Gastrocnemius medialis (tissue), 4 donors: Measurements from ENCODE around the gene ONECUT3. TPM values are rescaled to one million over a fixed set of nuclear protein-coding genes. Genes with fewer than 3 reads are reported as not detected.

Experiments used
- ATAC-seq, 2 donors: fragments of 150-250 bp; one replicate each; pipeline ENCODE4 v1.9.1; 2016
- DNase-seq, 2 donors: peaks; one replicate each; pipeline ENCODE4 v3.0.0-alpha.2; 2019
- H3K27ac ChIP-seq, 4 donors: fragments of 200-600 bp; sonication (generic); 1 replicate in 1 of 4; 2 replicates in 3 of 4; pipeline ENCODE4 v1.5.1; 2016 to 2018; ENCODE audit warnings: mild to moderate bottlenecking in 2 of 4, moderate library complexity in 1 of 4
- H3K27me3 ChIP-seq, 3 donors: fragments of 200-600 bp; sonication (generic) in 2 of 3; 1 replicate in 1 of 3; 2 replicates in 2 of 3; pipeline versions ENCODE4 v1.5.1 to v1.6.0; 2016 to 2019; ENCODE audit warnings: mild to moderate bottlenecking in 1 of 3, moderate library complexity in 1 of 3
- H3K36me3 ChIP-seq, 2 donors: fragments of 200-600 bp; sonication (generic) in 1 of 2; one replicate each; pipeline ENCODE4 v1.5.1; 2017 to 2018
- H3K4me1 ChIP-seq, 2 donors: fragments of 200-600 bp; sonication (generic) in 1 of 2; one replicate each; pipeline ENCODE4 v1.5.1; 2016 to 2017; ENCODE audit warnings: mild to moderate bottlenecking in 2 of 2
- H3K4me3 ChIP-seq, 4 donors: fragments of 200-600 bp; sonication (generic) in 3 of 4; 1 replicate in 1 of 4; 2 replicates in 3 of 4; pipeline ENCODE4 v1.5.1; 2016 to 2019; ENCODE audit warnings: mild to moderate bottlenecking in 2 of 4
- H3K9me3 ChIP-seq, 3 donors: fragments of 200-600 bp; sonication (generic) in 2 of 3; 1 replicate in 1 of 3; 2 replicates in 2 of 3; pipeline ENCODE4 v1.5.1; 2016 to 2019
- CTCF ChIP-seq, 5 experiments: fragments of 450-650 bp in 3 of 5; fragments of 200-600 bp in 2 of 5; sonication (generic) in 2 of 5; IDR thresholded peaks in 4 of 5; conservative IDR thresholded peaks in 1 of 5; 1 replicate in 4 of 5; 2 replicates in 1 of 5; pipeline ENCODE4 v1.5.1; 2016 to 2019; ENCODE audit warnings: antibody characterized with exemption in 5 of 5, mild to moderate bottlenecking in 3 of 5, moderate library complexity in 3 of 5
- POLR2A ChIP-seq, 2 donors: fragments of 450-650 bp; IDR thresholded peaks; one replicate each; pipeline ENCODE4 v1.6.1; 2017; ENCODE audit warnings: antibody characterized with exemption in 2 of 2, mild to moderate bottlenecking in 2 of 2, moderate library complexity in 2 of 2
- in situ Hi-C, 4 donors: fragments of 200-750 bp; cut with MboI; loops; one replicate each; pipeline versions ENCODE4 v1.15.0 to v1.8.0; 2017; ENCODE audit warnings: low sequenced_read_pairs in 4 of 4
- intact Hi-C: fragments of 100-400 bp; cut with DNase I; formaldehyde crosslinking; loops from one replicate; pipeline ENCODE4 v1.15.1; 2023; ENCODE audit warnings: low total_unique reads
- total RNA-seq, 4 donors: library from RNA; depleted of rRNA; stranded (reverse); fragments of >200 nt; gene quantifications; one replicate each; pipeline versions ENCODE4 v1.1.0 to v1.2.3, GENCODE V29; 2016

ONECUT3 gene
- total RNA-seq, 4 donors from 2014 or later, result not detected

- no peak overlapping the region for H3K4me3 ChIP-seq
- TF ChIP-seq CTCF (IDR thresholded peaks at IDR 0.05 in 4 of 5, conservative IDR thresholded peaks at IDR 0.05 in 1 of 5) (no peak), POLR2A (IDR thresholded peaks at IDR 0.05) (no peak)
- H3K27me3 ChIP-seq, result peaks cover 62 to 92% (median 68%) of the 10 kb centered on the region in 3 donors
- in situ Hi-C loops, result no loop called here
- no peaks in the 10 kb centered on the region for H3K36me3 ChIP-seq
- no peak for ATAC-seq
- H3K9me3 ChIP-seq, result peaks cover 0 to 7% (median 0%) of the 10 kb centered on the region in 3 donors
- no peak for DNase-seq
- intact Hi-C loops, result no loop called here
- no peak overlapping the region for H3K27ac ChIP-seq
- no peaks in the 10 kb centered on the region for H3K4me1 ChIP-seq
Measured at GRCh38 chr19:1777149-1777548, 23.8 kb downstream of the ONECUT3 start.

- in situ Hi-C loops, result no loop called here
- H3K4me1 ChIP-seq, result no peaks in the 10 kb centered on the region
- H3K9me3 ChIP-seq, result peaks cover 0 to 8% (median 0%) of the 10 kb centered on the region in 3 donors
- H3K27me3 ChIP-seq, result peaks cover 46 to 95% (median 69%) of the 10 kb centered on the region in 3 donors
- H3K27ac ChIP-seq, result no peak overlapping the region
- no peak overlapping the region for H3K4me3 ChIP-seq
- DNase-seq, result no peak
- TF ChIP-seq POLR2A (IDR thresholded peaks at IDR 0.05) (no peak), CTCF (IDR thresholded peaks at IDR 0.05 in 4 of 5, conservative IDR thresholded peaks at IDR 0.05 in 1 of 5) (no peak)
- H3K36me3 ChIP-seq, result no peaks in the 10 kb centered on the region
- no peak for ATAC-seq
- intact Hi-C loops, result no loop called here
Measured at GRCh38 chr19:1779574-1779973, 26.3 kb downstream of the ONECUT3 start.

GRCh38 chr19:1780272-1780958 lies 27.1 kb downstream of the ONECUT3 start:
- peaks cover 0 to 8% (median 0%) of the 10 kb centered on the region in 3 donors for H3K9me3 ChIP-seq
- no peaks in the 10 kb centered on the region for H3K36me3 ChIP-seq
- TF ChIP-seq CTCF (IDR thresholded peaks at IDR 0.05 in 4 of 5, conservative IDR thresholded peaks at IDR 0.05 in 1 of 5) (no peak), POLR2A (IDR thresholded peaks at IDR 0.05) (no peak)
- ATAC-seq (no peak), DNase-seq (no peak)
- no peak overlapping the region for H3K27ac ChIP-seq
- intact Hi-C loops, result no loop called here
- in situ Hi-C loops, result no loop called here
- no peaks in the 10 kb centered on the region for H3K4me1 ChIP-seq
- H3K27me3 ChIP-seq, result peaks cover 39 to 86% (median 63%) of the 10 kb centered on the region in 3 donors
- H3K4me3 ChIP-seq, result no peak overlapping the region

GRCh38 chr19:1782521-1782920 lies 29.2 kb downstream of the ONECUT3 start:
- DNase-seq, result no peak
- no peak overlapping the region for H3K27ac ChIP-seq
- peaks cover 18 to 65% (median 46%) of the 10 kb centered on the region in 3 donors for H3K27me3 ChIP-seq
- no peak for TF ChIP-seq POLR2A (IDR thresholded peaks at IDR 0.05)
- no peak for TF ChIP-seq CTCF (IDR thresholded peaks at IDR 0.05 in 4 of 5, conservative IDR thresholded peaks at IDR 0.05 in 1 of 5)
- intact Hi-C loops, result no loop called here
- no peak for ATAC-seq
- no peaks in the 10 kb centered on the region for H3K36me3 ChIP-seq
- H3K4me3 ChIP-seq, result no peak overlapping the region
- peaks cover 0 to 8% (median 0%) of the 10 kb centered on the region in 3 donors for H3K9me3 ChIP-seq
- in situ Hi-C loops, result no loop called here
- H3K4me1 ChIP-seq, result no peaks in the 10 kb centered on the region
